Sigmoid colon (tissue), 7 donors: ENCODE results near the gene PRELID3B. TPM values are rescaled to one million over a fixed set of nuclear protein-coding genes. Genes with fewer than 3 reads are reported as not detected.

Experiments
- DNase-seq: peaks from one replicate; pipeline ENCODE4 v3.0.0-alpha.2; 2019
- H3K27ac ChIP-seq, 4 donors: fragments of 200-600 bp; sonication (generic); one replicate each; pipeline ENCODE4 v1.5.1; 2016 to 2019; ENCODE audit warnings: mild to moderate bottlenecking in 1 of 4
- H3K27me3 ChIP-seq, 3 donors: fragments of 200-600 bp; sonication (generic); one replicate each; pipeline ENCODE4 v1.5.1; 2019; ENCODE audit warnings: mild to moderate bottlenecking in 1 of 3
- H3K36me3 ChIP-seq, 4 donors: fragments of 200-600 bp; sonication (generic); one replicate each; pipeline ENCODE4 v1.5.1; 2016 to 2019
- H3K4me1 ChIP-seq, 4 donors: fragments of 200-600 bp; sonication (generic); one replicate each; pipeline ENCODE4 v1.5.1; 2017 to 2019
- H3K4me3 ChIP-seq, 4 donors: fragments of 200-600 bp; sonication (generic); one replicate each; pipeline ENCODE4 v1.5.1; 2017 to 2019; ENCODE audit warnings: mild to moderate bottlenecking in 2 of 4, moderate library complexity in 1 of 4
- H3K9me3 ChIP-seq, 4 donors: fragments of 200-600 bp in 3 of 4; sonication (generic) in 3 of 4; one replicate each; pipeline versions ENCODE4 v1.5.1 to v1.6.1; 2013 to 2019
- EP300 ChIP-seq, 4 donors: sonication (generic); formaldehyde crosslinking; IDR thresholded peaks; one replicate each; pipeline ENCODE4 v1.6.1; 2017; ENCODE audit warnings: antibody characterized with exemption in 4 of 4
- POLR2A ChIP-seq, 2 donors: fragments of 450-650 bp; IDR thresholded peaks; one replicate each; pipeline ENCODE4 v1.6.1; 2016; ENCODE audit warnings: antibody characterized with exemption in 2 of 2, mild to moderate bottlenecking in 2 of 2, moderate library complexity in 2 of 2
- POLR2AphosphoS5 ChIP-seq, 4 donors: sonication (generic); formaldehyde crosslinking; IDR thresholded peaks; one replicate each; pipeline ENCODE4 v1.6.1; 2017; ENCODE audit warnings: antibody characterized with exemption in 4 of 4
- WGBS, 2 donors: extraction: QIAGEN DNeasy Blood & Tissue Kit; methylation state at CpG; one replicate each; pipeline ENCODE4 v1.1.7; 2013; 5-methylcytosine and 5-hydroxymethylcytosine counted together
- intact Hi-C: fragments of 100-400 bp; cut with DNase I; formaldehyde crosslinking; loops from one replicate; pipeline ENCODE4 v1.15.1; 2023
- polyA plus RNA-seq, 3 donors: library from polyadenylated mRNA; stranded (reverse); fragments of 200-250 nt; gene quantifications; one replicate each; pipeline ENCODE4 v1.2.3, GENCODE V29; 2013
- total RNA-seq, 4 donors: library from RNA; depleted of rRNA; stranded (reverse); fragments of >200 nt; gene quantifications; one replicate each; pipeline ENCODE4 v1.1.0, GENCODE V29; 2016
- TF ChIP-seq, protein P1 (sequence below), 4 experiments: fragments of 450-650 bp in 3 of 4; fragments of 200-600 bp in 1 of 4; IDR thresholded peaks; one replicate each; pipeline ENCODE4 v1.5.1; 2016 to 2019; ENCODE audit warnings: antibody characterized with exemption in 4 of 4, mild to moderate bottlenecking in 3 of 4, moderate library complexity in 2 of 4
- donor health status: healthy with polysubstance abuse.
- donor health status: Bipolar disorder and iron deficiency.
- donor health status: healthy.

Gene PRELID3B
- total and polyA plus RNA-seq, 7 donors: 27.4 to 189 (median 43.9) TPM

DNA sequence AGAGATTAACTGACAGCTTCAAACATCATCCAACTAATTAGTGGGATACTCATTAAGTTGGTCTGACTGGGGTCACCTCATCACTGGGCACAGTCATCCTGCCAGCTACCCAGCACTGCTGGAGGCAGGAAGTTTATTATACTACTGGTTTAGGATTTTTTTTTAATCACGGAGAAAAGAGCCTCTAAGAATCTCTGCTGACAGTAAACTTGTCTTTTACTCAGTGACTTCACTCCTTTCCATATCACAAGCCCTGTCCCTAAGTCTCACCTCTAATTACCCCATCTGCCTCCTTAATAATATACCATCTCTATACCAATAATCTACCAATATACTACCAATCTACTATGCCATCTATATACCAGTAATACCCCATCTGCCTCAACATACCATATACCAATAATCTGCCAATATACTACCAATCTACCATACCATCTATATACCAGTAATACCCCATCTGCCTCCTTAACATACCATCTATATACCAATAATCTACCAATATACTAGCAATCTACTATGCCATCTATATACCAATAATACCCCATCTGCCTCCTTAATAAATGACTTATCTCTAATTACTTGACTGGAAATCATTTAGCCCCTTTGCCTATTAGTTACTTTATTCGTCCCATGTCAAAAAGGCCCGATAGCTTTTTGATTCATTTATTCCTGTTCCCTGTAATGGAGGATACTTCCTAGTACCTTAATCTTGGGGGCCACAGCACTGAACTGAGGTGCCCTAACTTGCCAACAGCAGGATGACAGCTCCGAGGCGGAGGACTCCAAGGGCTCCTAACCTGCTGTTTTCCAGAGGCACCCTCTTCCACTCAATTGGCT, 15.5 kb downstream of the PRELID3B start:
- no peak for TF ChIP-seq POLR2A (IDR thresholded peaks at IDR 0.05)
- no peak for TF ChIP-seq POLR2AphosphoS5 (IDR thresholded peaks at IDR 0.05)
- TF ChIP-seq EP300 (IDR thresholded peaks at IDR 0.05): no peak
- TF ChIP-seq, protein P1, sequence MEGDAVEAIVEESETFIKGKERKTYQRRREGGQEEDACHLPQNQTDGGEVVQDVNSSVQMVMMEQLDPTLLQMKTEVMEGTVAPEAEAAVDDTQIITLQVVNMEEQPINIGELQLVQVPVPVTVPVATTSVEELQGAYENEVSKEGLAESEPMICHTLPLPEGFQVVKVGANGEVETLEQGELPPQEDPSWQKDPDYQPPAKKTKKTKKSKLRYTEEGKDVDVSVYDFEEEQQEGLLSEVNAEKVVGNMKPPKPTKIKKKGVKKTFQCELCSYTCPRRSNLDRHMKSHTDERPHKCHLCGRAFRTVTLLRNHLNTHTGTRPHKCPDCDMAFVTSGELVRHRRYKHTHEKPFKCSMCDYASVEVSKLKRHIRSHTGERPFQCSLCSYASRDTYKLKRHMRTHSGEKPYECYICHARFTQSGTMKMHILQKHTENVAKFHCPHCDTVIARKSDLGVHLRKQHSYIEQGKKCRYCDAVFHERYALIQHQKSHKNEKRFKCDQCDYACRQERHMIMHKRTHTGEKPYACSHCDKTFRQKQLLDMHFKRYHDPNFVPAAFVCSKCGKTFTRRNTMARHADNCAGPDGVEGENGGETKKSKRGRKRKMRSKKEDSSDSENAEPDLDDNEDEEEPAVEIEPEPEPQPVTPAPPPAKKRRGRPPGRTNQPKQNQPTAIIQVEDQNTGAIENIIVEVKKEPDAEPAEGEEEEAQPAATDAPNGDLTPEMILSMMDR (IDR thresholded peaks at IDR 0.05): no peak
- 87 to 88% methylated on average over 5 of the region's 5 CpGs for WGBS, 2 donors
- H3K36me3 ChIP-seq: peaks cover 19 to 79% (median 38%) of the 10 kb centered on the region in 4 donors

DNA sequence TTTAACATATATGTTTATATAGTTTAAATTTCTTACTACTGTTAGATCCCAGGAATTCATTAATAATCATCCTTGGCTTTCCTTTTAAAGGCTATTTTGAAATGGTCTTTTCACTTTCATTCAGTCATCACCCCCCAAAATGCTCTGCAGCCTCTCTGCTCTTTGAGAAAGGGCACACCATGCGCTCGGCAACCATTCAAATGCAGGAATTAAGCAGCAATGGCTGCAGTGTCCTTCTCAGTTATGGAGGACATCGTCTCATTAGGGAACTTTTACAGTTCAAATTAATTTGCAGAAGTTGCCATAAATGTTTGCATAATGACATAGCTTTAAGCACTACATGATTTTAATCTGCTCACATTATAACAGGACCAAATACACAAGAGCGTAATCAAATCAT, 17.1 kb downstream of the PRELID3B start:
- Histone ChIP-seq H3K4me3 (no peak overlapping the region), H3K4me1 (peaks cover 0 to 48% (median 42%) of the 10 kb centered on the region in 4 donors), H3K9me3 (no peaks in the 10 kb centered on the region), H3K27me3 (no peaks in the 10 kb centered on the region), H3K36me3 (peaks cover 19 to 79% (median 41%) of the 10 kb centered on the region in 4 donors), H3K27ac (no peak overlapping the region)
- WGBS, 2 donors: 95% methylated on average over 4 of the region's 4 CpGs
- intact Hi-C loops: no loop called here
- no peak for TF ChIP-seq EP300 (IDR thresholded peaks at IDR 0.05)
- TF ChIP-seq POLR2AphosphoS5 (IDR thresholded peaks at IDR 0.05): no peak
- no peak for TF ChIP-seq POLR2A (IDR thresholded peaks at IDR 0.05)
- TF ChIP-seq, protein P1 (IDR thresholded peaks at IDR 0.05): no peak
- no peak for DNase-seq

More for the DNA sequence above, 15.5 kb downstream of the PRELID3B start:
- no peak for DNase-seq
- Histone ChIP-seq H3K27ac (no peak overlapping the region), H3K27me3 (no peaks in the 10 kb centered on the region), H3K9me3 (no peaks in the 10 kb centered on the region), H3K4me3 (no peak overlapping the region), H3K4me1 (peaks cover 0 to 53% (median 50%) of the 10 kb centered on the region in 4 donors)
- intact Hi-C loops: no loop called here

DNA sequence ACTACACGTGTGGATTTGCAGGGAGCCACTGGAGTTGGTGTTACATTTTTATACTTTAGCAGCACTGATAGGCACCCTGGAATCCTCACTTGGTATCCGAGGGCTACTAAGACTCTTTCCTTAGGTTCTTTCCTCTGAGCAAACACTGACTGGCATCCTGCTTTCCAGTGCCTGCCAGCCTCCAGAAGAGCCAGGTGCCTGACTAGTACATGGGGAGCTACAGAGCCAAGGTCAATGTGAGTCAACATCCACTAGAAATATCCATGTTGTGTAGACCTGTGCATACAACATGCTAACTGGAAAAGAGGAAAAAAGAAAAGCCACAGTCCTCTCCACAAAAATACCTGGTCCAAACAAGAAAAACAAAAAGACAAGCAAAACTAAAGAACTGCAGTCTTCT, 17.5 kb downstream of the PRELID3B start:
- TF ChIP-seq POLR2AphosphoS5 (IDR thresholded peaks at IDR 0.05) (no peak), EP300 (IDR thresholded peaks at IDR 0.05) (no peak)
- DNase-seq: no peak
- WGBS, 2 donors: 80 to 88% methylated on average over 2 of the region's 2 CpGs
- Histone ChIP-seq H3K27me3 (no peaks in the 10 kb centered on the region), H3K4me1 (peaks cover 0 to 43% (median 38%) of the 10 kb centered on the region in 4 donors), H3K4me3 (no peak overlapping the region), H3K9me3 (no peaks in the 10 kb centered on the region), H3K36me3 (peaks cover 19 to 76% (median 39%) of the 10 kb centered on the region in 4 donors), H3K27ac (no peak overlapping the region)
- intact Hi-C loops: no loop called here

DNA sequence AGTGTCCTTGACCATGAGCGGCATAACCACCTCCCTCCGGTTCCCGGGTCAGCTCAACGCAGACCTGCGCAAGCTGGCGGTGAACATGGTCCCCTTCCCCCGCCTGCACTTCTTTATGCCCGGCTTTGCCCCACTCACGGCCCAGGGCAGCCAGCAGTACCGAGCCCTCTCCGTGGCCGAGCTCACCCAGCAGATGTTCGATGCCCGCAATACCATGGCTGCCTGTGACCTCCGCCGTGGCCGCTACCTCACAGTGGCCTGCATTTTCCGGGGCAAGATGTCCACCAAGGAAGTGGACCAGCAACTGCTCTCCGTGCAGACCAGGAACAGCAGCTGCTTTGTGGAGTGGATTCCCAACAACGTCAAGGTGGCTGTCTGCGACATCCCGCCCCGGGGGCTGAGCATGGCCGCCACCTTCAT, 18.5 kb downstream of the PRELID3B start:
- DNase-seq: no peak
- H3K27me3 ChIP-seq: no peaks in the 10 kb centered on the region
- TF ChIP-seq POLR2A (IDR thresholded peaks at IDR 0.05) (no peak), POLR2AphosphoS5 (IDR thresholded peaks at IDR 0.05) (no peak), EP300 (IDR thresholded peaks at IDR 0.05) (no peak)
- TF ChIP-seq, protein P1 (IDR thresholded peaks at IDR 0.05): no peak
- no peaks in the 10 kb centered on the region for H3K9me3 ChIP-seq
- peaks cover 0 to 34% (median 28%) of the 10 kb centered on the region in 4 donors for H3K4me1 ChIP-seq
- intact Hi-C loops: no loop called here
- H3K36me3 ChIP-seq: peaks cover 19 to 66% (median 33%) of the 10 kb centered on the region in 4 donors
- 97% methylated on average over 24 of the region's 24 CpGs for WGBS, 2 donors
- H3K27ac ChIP-seq: no peak overlapping the region
- no peak overlapping the region for H3K4me3 ChIP-seq

DNA sequence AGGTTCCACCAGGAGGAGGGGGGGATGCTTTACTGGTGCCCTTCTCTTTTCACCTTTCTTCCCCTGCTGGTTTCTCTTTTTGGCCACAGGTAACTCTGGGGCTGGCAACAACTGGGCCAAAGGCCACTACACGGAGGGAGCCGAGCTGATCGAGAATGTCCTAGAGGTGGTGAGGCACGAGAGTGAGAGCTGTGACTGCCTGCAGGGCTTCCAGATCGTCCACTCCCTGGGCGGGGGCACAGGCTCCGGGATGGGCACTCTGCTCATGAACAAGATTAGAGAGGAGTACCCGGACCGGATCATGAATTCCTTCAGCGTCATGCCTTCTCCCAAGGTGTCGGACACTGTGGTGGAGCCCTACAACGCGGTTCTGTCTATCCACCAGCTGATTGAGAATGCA, 19.0 kb downstream of the PRELID3B start:
- Histone ChIP-seq H3K4me3 (no peak overlapping the region), H3K27ac (no peak overlapping the region), H3K27me3 (no peaks in the 10 kb centered on the region), H3K36me3 (peaks cover 19 to 64% (median 32%) of the 10 kb centered on the region in 4 donors), H3K9me3 (no peaks in the 10 kb centered on the region), H3K4me1 (peaks cover 0 to 29% (median 23%) of the 10 kb centered on the region in 4 donors)
- no peak for DNase-seq
- intact Hi-C loops: no loop called here
- 93 to 96% methylated on average over 13 of the region's 13 CpGs for WGBS, 2 donors
- no peak for TF ChIP-seq POLR2A (IDR thresholded peaks at IDR 0.05)
- no peak for TF ChIP-seq EP300 (IDR thresholded peaks at IDR 0.05)
- TF ChIP-seq, protein P1 (IDR thresholded peaks at IDR 0.05): no peak
- TF ChIP-seq POLR2AphosphoS5 (IDR thresholded peaks at IDR 0.05): no peak
